ENCODE measurements around the gene ALDH3A2. TPM values are rescaled to one million over a fixed set of nuclear protein-coding genes. Genes with fewer than 3 reads are reported as not detected.

ALDH3A2 gene
- total RNA-seq, result 61.0 and 82.2 TPM in 2 replicates

GRCh38 chr17:19648475-19649273, at the start of gene ALDH3A2:
TSS of gene ALDH3A2 (plus strand) at chr17:19648751. CDS start at chr17:19648972, 221 bp downstream.
- no peak for TF ChIP-seq CTCF (IDR thresholded peaks at IDR 0.05; ENCODE audit: extremely low read depth, low read depth, low read length)
- Histone ChIP-seq H3K4me3 (ENCODE audit: insufficient read depth, low read length) (peak within 1 kb of the TSS; percentile 90), H3K9me3 (ENCODE audit: low read depth, low read length) (no peaks in the 10 kb centered on the region), H2AFZ (ENCODE audit: low read length) (peak within 1 kb of the TSS; percentile 96), H3K79me2 (ENCODE audit: insufficient read depth, low read length) (peaks cover 31% of the 10 kb centered on the region), H3K4me1 (ENCODE audit: insufficient read depth, low read length) (peaks cover 55% of the 10 kb centered on the region), H3K27ac (ENCODE audit: low read depth, low read length) (peak within 1 kb of the TSS; percentile 93), H3K27me3 (ENCODE audit: insufficient read depth, low read length) (no peaks in the 10 kb centered on the region), H3K4me2 (ENCODE audit: insufficient read depth, low read length) (peak within 1 kb of the TSS; percentile 89), H4K20me1 (ENCODE audit: insufficient read depth, low read length) (peaks cover 14% of the 10 kb centered on the region), H3K36me3 (ENCODE audit: insufficient read depth, low read length) (no peaks in the 10 kb centered on the region)
- peak; percentile 99 for DNase-seq (ENCODE audit: insufficient read length, low spot score, missing footprints)

GRCh38 chr17:19610311-19610710, 38.2 kb upstream of the ALDH3A2 start:
- no peaks in the 10 kb centered on the region for H3K9me3 ChIP-seq (ENCODE audit: low read depth, low read length)
- H3K4me1 ChIP-seq (ENCODE audit: insufficient read depth, low read length), result no peaks in the 10 kb centered on the region
- H3K36me3 ChIP-seq (ENCODE audit: insufficient read depth, low read length), result no peaks in the 10 kb centered on the region
- no peak overlapping the region for H3K4me2 ChIP-seq (ENCODE audit: insufficient read depth, low read length)
- no peak for DNase-seq (ENCODE audit: insufficient read length, low spot score, missing footprints)
- no peaks in the 10 kb centered on the region for H4K20me1 ChIP-seq (ENCODE audit: insufficient read depth, low read length)
- H2AFZ ChIP-seq (ENCODE audit: low read length), result no peak overlapping the region
- no peaks in the 10 kb centered on the region for H3K27me3 ChIP-seq (ENCODE audit: insufficient read depth, low read length)
- no peak overlapping the region for H3K27ac ChIP-seq (ENCODE audit: low read depth, low read length)
- H3K4me3 ChIP-seq (ENCODE audit: insufficient read depth, low read length), result no peak overlapping the region
- H3K79me2 ChIP-seq (ENCODE audit: insufficient read depth, low read length), result no peaks in the 10 kb centered on the region
- no peak for TF ChIP-seq CTCF (IDR thresholded peaks at IDR 0.05; ENCODE audit: extremely low read depth, low read depth, low read length)

- H3K79me2 ChIP-seq (ENCODE audit: insufficient read depth, low read length), result no peaks in the 10 kb centered on the region
- H3K27ac ChIP-seq (ENCODE audit: low read depth, low read length), result no peak overlapping the region
- no peak for DNase-seq (ENCODE audit: insufficient read length, low spot score, missing footprints)
- H3K36me3 ChIP-seq (ENCODE audit: insufficient read depth, low read length), result no peaks in the 10 kb centered on the region
- no peak for TF ChIP-seq CTCF (IDR thresholded peaks at IDR 0.05; ENCODE audit: extremely low read depth, low read depth, low read length)
- no peak overlapping the region for H2AFZ ChIP-seq (ENCODE audit: low read length)
- no peak overlapping the region for H3K4me3 ChIP-seq (ENCODE audit: insufficient read depth, low read length)
- no peaks in the 10 kb centered on the region for H3K27me3 ChIP-seq (ENCODE audit: insufficient read depth, low read length)
- no peaks in the 10 kb centered on the region for H3K9me3 ChIP-seq (ENCODE audit: low read depth, low read length)
- H4K20me1 ChIP-seq (ENCODE audit: insufficient read depth, low read length), result no peaks in the 10 kb centered on the region
- H3K4me2 ChIP-seq (ENCODE audit: insufficient read depth, low read length), result no peak overlapping the region
- no peaks in the 10 kb centered on the region for H3K4me1 ChIP-seq (ENCODE audit: insufficient read depth, low read length)
These were observed 37.7 kb upstream of the ALDH3A2 start for GRCh38 chr17:19610879-19611278.

- Histone ChIP-seq H4K20me1 (ENCODE audit: insufficient read depth, low read length) (no peaks in the 10 kb centered on the region), H3K79me2 (ENCODE audit: insufficient read depth, low read length) (no peaks in the 10 kb centered on the region), H3K4me1 (ENCODE audit: insufficient read depth, low read length) (no peaks in the 10 kb centered on the region), H3K36me3 (ENCODE audit: insufficient read depth, low read length) (no peaks in the 10 kb centered on the region), H3K9me3 (ENCODE audit: low read depth, low read length) (peaks cover 4% of the 10 kb centered on the region), H3K27me3 (ENCODE audit: insufficient read depth, low read length) (no peaks in the 10 kb centered on the region), H2AFZ (ENCODE audit: low read length) (no peak overlapping the region), H3K4me3 (ENCODE audit: insufficient read depth, low read length) (no peak overlapping the region), H3K4me2 (ENCODE audit: insufficient read depth, low read length) (no peak overlapping the region), H3K27ac (ENCODE audit: low read depth, low read length) (no peak overlapping the region)
- no peak for DNase-seq (ENCODE audit: insufficient read length, low spot score, missing footprints)
- TF ChIP-seq CTCF (IDR thresholded peaks at IDR 0.05; ENCODE audit: extremely low read depth, low read depth, low read length), result no peak
These were observed 34.6 kb upstream of the ALDH3A2 start for GRCh38 chr17:19613979-19614378.
